HG03095 (cell line): Measurements from ENCODE around the gene TPBGL.

ENCODE experiments used
- ATAC-seq: cut with Tn5 transposase; IDR thresholded peaks from one replicate; pipeline ENCODE4 v1.9.1; 2021; ENCODE audit warnings: moderate library complexity; ENCODE audit not compliant: unreplicated experiment

TPBGL gene

GRCh38 chr11:75240311-75241035 lies at the start of gene TPBGL:
TPBGL (plus strand) TSS chr11:75240774; CDS start chr11:75241050, 276 bp downstream.
- ATAC-seq: no peak

GRCh38 chr11:75191330-75191717 lies 49.2 kb upstream of the TPBGL start:
- no peak for ATAC-seq

- ATAC-seq: no peak
Measured at GRCh38 chr11:75193271-75193670, 47.3 kb upstream of the TPBGL start.

GRCh38 chr11:75193711-75194110 lies 46.9 kb upstream of the TPBGL start:
- no peak for ATAC-seq

- no peak for ATAC-seq
Measured at GRCh38 chr11:75194147-75194546, 46.4 kb upstream of the TPBGL start.

- ATAC-seq: no peak
Measured at GRCh38 chr11:75195167-75195962, 45.2 kb upstream of the TPBGL start.

GRCh38 chr11:75196426-75196825 lies 44.1 kb upstream of the TPBGL start:
- no peak for ATAC-seq

- no peak for ATAC-seq
Measured at GRCh38 chr11:75197512-75198277, 42.9 kb upstream of the TPBGL start.

- no peak for ATAC-seq
Measured at GRCh38 chr11:75198278-75198973, 42.1 kb upstream of the TPBGL start.

GRCh38 chr11:75199412-75199955 lies 41.1 kb upstream of the TPBGL start:
- ATAC-seq: no peak

- ATAC-seq: no peak
Measured at GRCh38 chr11:75200051-75200450, 40.5 kb upstream of the TPBGL start.

GRCh38 chr11:75200531-75200930 lies 40.0 kb upstream of the TPBGL start:
- no peak for ATAC-seq

- ATAC-seq: no peak
Measured at GRCh38 chr11:75201771-75202170, 38.8 kb upstream of the TPBGL start.

- ATAC-seq: no peak
Measured at GRCh38 chr11:75202195-75202594, 38.4 kb upstream of the TPBGL start.

- ATAC-seq: no peak
Measured at GRCh38 chr11:75203138-75203537, 37.4 kb upstream of the TPBGL start.

GRCh38 chr11:75203641-75204011 lies 36.9 kb upstream of the TPBGL start:
- ATAC-seq: no peak

GRCh38 chr11:75204012-75204674 lies 36.4 kb upstream of the TPBGL start:
- ATAC-seq: no peak

- no peak for ATAC-seq
Measured at GRCh38 chr11:75204685-75205563, 35.6 kb upstream of the TPBGL start.

- ATAC-seq: no peak
Measured at GRCh38 chr11:75205564-75206020, 35.0 kb upstream of the TPBGL start.
